GM21737 (cell line): ENCODE data around the gene CTAG1B.
"Not testable (repeated sequence)": the region's sequence is repeated elsewhere in the genome, so short reads cannot be mapped to it uniquely, and the experiment has no call there.

Source experiments
- ATAC-seq: cut with Tn5 transposase; IDR thresholded peaks from one replicate; pipeline ENCODE4 v1.9.1; 2021; ENCODE audit warnings: mild to moderate bottlenecking, moderate library complexity; ENCODE audit not compliant: unreplicated experiment

The CTAG1B gene

GRCh38 chrX:154590415-154590814, 28.7 kb downstream of the CTAG1B start:
- ATAC-seq = not testable (repeated sequence)

- not testable (repeated sequence) for ATAC-seq
Measured at GRCh38 chrX:154584585-154585183, 34.4 kb downstream of the CTAG1B start, which contains the start of gene CTAG1A. TSS of gene CTAG1A (plus strand) at chrX:154585133. CDS start at chrX:154585207, 74 bp downstream.

- ATAC-seq = not testable (repeated sequence)
Measured at GRCh38 chrX:154582994-154583393, 36.1 kb downstream of the CTAG1B start.

- not testable (repeated sequence) for ATAC-seq
Measured at GRCh38 chrX:154575076-154575475, 44.0 kb downstream of the CTAG1B start.

GRCh38 chrX:154573061-154573460, 46.0 kb downstream of the CTAG1B start:
- ATAC-seq = not testable (repeated sequence)

GRCh38 chrX:154570361-154570760, 48.7 kb downstream of the CTAG1B start:
- not testable (repeated sequence) for ATAC-seq
